H9 (cell line): ENCODE data around the gene GPR84. TPM values are rescaled to one million over a fixed set of nuclear protein-coding genes. Genes with fewer than 3 reads are reported as not detected.

Experiments
- DNase-seq: peaks from one replicate; pipeline ENCODE4 v3.0.0-alpha.2; 2017
- H2AFZ ChIP-seq: one replicate; pipeline ENCODE4 v1.6.1; 2013; ENCODE audit warnings: mild to moderate bottlenecking, low read length, control low read depth, moderate library complexity
- H2AK5ac ChIP-seq: 2 replicates; pipeline ENCODE4 v1.6.1; 2013; ENCODE audit warnings: low read length, control low read depth, mixed read lengths; ENCODE audit not compliant: insufficient read length
- H2BK120ac ChIP-seq: one replicate; pipeline ENCODE4 v1.6.1; 2013; ENCODE audit warnings: low read depth, mild to moderate bottlenecking, low read length, control low read depth, inconsistent platforms; ENCODE audit not compliant: poor library complexity, severe bottlenecking
- H2BK12ac ChIP-seq: 2 replicates; pipeline ENCODE4 v1.6.1; 2013; ENCODE audit warnings: low read length, control low read depth, mixed read lengths, low read depth; ENCODE audit not compliant: insufficient read length
- H2BK15ac ChIP-seq: 2 replicates; pipeline ENCODE4 v1.6.1; 2013; ENCODE audit warnings: low read depth, low read length, control low read depth
- H2BK20ac ChIP-seq: one replicate; pipeline ENCODE4 v1.6.1; 2013; ENCODE audit warnings: low read depth, mild to moderate bottlenecking, low read length, control low read depth, inconsistent platforms; ENCODE audit not compliant: poor library complexity, severe bottlenecking
- H2BK5ac ChIP-seq: 2 replicates; pipeline ENCODE4 v1.6.1; 2013; ENCODE audit warnings: low read length, control low read depth, mixed read lengths; ENCODE audit not compliant: insufficient read length
- H3K14ac ChIP-seq: 2 replicates; pipeline ENCODE4 v1.6.1; 2013; ENCODE audit warnings: low read length, control low read depth; ENCODE audit not compliant: insufficient read depth
- H3K18ac ChIP-seq: 2 replicates; pipeline ENCODE4 v1.6.1; 2013; ENCODE audit warnings: low read depth, mild to moderate bottlenecking, mixed read lengths, low read length, control low read depth; ENCODE audit not compliant: insufficient read length
- H3K23ac ChIP-seq: 2 replicates; pipeline ENCODE4 v1.6.1; 2013; ENCODE audit warnings: low read length, control low read depth, mixed read lengths, low read depth; ENCODE audit not compliant: insufficient read length
- H3K23me2 ChIP-seq: 2 replicates; pipeline ENCODE4 v1.6.1; 2013; ENCODE audit warnings: low read depth, mild to moderate bottlenecking, mixed read lengths, low read length, control low read depth; ENCODE audit not compliant: insufficient read length, poor library complexity, severe bottlenecking
- H3K27ac ChIP-seq: 2 replicates; pipeline ENCODE4 v1.5.1; 2013; ENCODE audit warnings: low read length, control low read depth, mixed read lengths, low read depth; ENCODE audit not compliant: insufficient read length
- H3K27me3 ChIP-seq: 2 replicates; pipeline ENCODE4 v1.6.1; 2013; ENCODE audit warnings: low read length, control low read depth, inconsistent platforms; ENCODE audit not compliant: insufficient read depth
- H3K4ac ChIP-seq: 2 replicates; pipeline ENCODE4 v1.6.1; 2013; ENCODE audit warnings: low read depth, mild to moderate bottlenecking, control low read depth, inconsistent platforms, low read length, moderate library complexity
- H3K4me1 ChIP-seq: 2 replicates; pipeline ENCODE4 v1.6.1; 2013; ENCODE audit warnings: low read length, control low read depth, inconsistent platforms; ENCODE audit not compliant: insufficient read depth
- H3K4me2 ChIP-seq: 2 replicates; pipeline ENCODE4 v1.6.1; 2013; ENCODE audit warnings: low read length, control low read depth, mixed read lengths; ENCODE audit not compliant: insufficient read length, insufficient read depth
- H3K56ac ChIP-seq: 2 replicates; pipeline ENCODE4 v1.6.1; 2013; ENCODE audit warnings: low read depth, mild to moderate bottlenecking, mixed read lengths, low read length, control low read depth; ENCODE audit not compliant: insufficient read length
- H3K79me1 ChIP-seq: 2 replicates; pipeline ENCODE4 v1.6.1; 2013; ENCODE audit warnings: low read depth, mild to moderate bottlenecking, moderate library complexity, low read length, control low read depth, inconsistent platforms; ENCODE audit not compliant: insufficient read depth, poor library complexity, severe bottlenecking
- H3K79me2 ChIP-seq: 2 replicates; pipeline ENCODE4 v1.6.1; 2013; ENCODE audit warnings: low read length, control low read depth, inconsistent platforms; ENCODE audit not compliant: insufficient read depth
- H3K9ac ChIP-seq: 2 replicates; pipeline ENCODE4 v1.6.1; 2013; ENCODE audit warnings: low read length, control low read depth, mixed read lengths; ENCODE audit not compliant: insufficient read length; ENCODE audit errors: extremely low read depth
- H3K9me3 ChIP-seq: one replicate; pipeline ENCODE4 v1.6.1; 2013; ENCODE audit warnings: low read depth, low read length, inconsistent platforms; ENCODE audit not compliant: control insufficient read depth
- H3T11ph ChIP-seq: one replicate; pipeline ENCODE4 v1.6.1; 2013; ENCODE audit warnings: mild to moderate bottlenecking, low read length, control low read depth, inconsistent platforms
- H4K20me1 ChIP-seq: one replicate; pipeline ENCODE4 v1.6.1; 2013; ENCODE audit not compliant: control insufficient read depth, insufficient read length, insufficient read depth
- H4K5ac ChIP-seq: 2 replicates; pipeline ENCODE4 v1.6.1; 2013; ENCODE audit warnings: low read depth, mild to moderate bottlenecking, mixed read lengths, low read length, control low read depth; ENCODE audit not compliant: insufficient read length
- H4K8ac ChIP-seq: replicated peaks from 2 replicates; pipeline ENCODE4 v1.6.1; 2013; ENCODE audit warnings: low read length, control low read depth, mixed read lengths, low read depth; ENCODE audit not compliant: insufficient read length
- H4K91ac ChIP-seq: 2 replicates; pipeline ENCODE4 v1.6.1; 2013; ENCODE audit warnings: low read depth, mild to moderate bottlenecking, moderate library complexity, mixed read lengths, low read length, control low read depth; ENCODE audit not compliant: insufficient read length
- H3K27ac Mint-ChIP-seq, 3 experiments: 2 replicates in 2 of 3; 3 replicates in 1 of 3; pipeline ENCODE4 v1.8.0; 2020 to 2021; ENCODE audit warnings: mixed read lengths in 3 of 3, mild to moderate bottlenecking in 1 of 3, moderate library complexity in 1 of 3
- H3K27me3 Mint-ChIP-seq: 2 replicates; pipeline ENCODE4 v1.8.0; 2021; ENCODE audit warnings: low read depth, mild to moderate bottlenecking, moderate library complexity, mixed read lengths
- H3K36me3 Mint-ChIP-seq, 3 experiments: 2 replicates in 2 of 3; 3 replicates in 1 of 3; pipeline ENCODE4 v1.8.0; 2020 to 2021; ENCODE audit warnings: low read depth in 3 of 3, mixed read lengths in 3 of 3; ENCODE audit not compliant: insufficient read depth in 1 of 3
- H3K4me1 Mint-ChIP-seq, 2 experiments: 2 replicates each; pipeline ENCODE4 v1.8.0; 2020; ENCODE audit warnings: mixed read lengths in 2 of 2
- H3K4me3 Mint-ChIP-seq, 2 experiments: 2 replicates in 1 of 2; 3 replicates in 1 of 2; pipeline ENCODE4 v1.8.0; 2020 to 2021; ENCODE audit warnings: mild to moderate bottlenecking in 2 of 2, mixed read lengths in 2 of 2, moderate library complexity in 1 of 2
- H3K9me3 Mint-ChIP-seq, 2 experiments: 2 replicates in 1 of 2; 3 replicates in 1 of 2; pipeline ENCODE4 v1.8.0; 2020; ENCODE audit warnings: mild to moderate bottlenecking in 2 of 2, mixed read lengths in 2 of 2, moderate library complexity in 1 of 2
- CTCF ChIP-seq: fragments of 200-600 bp; sonication (generic); conservative IDR thresholded peaks from 3 replicates; pipeline ENCODE4 v1.8.0; 2021; ENCODE audit warnings: antibody characterized with exemption, mild to moderate bottlenecking
- WGBS: extraction: QIAGEN DNeasy Blood & Tissue Kit; methylation state at CpG from one replicate; pipeline ENCODE4 v1.1.7; 2013; ENCODE audit warnings: missing lambda C conversion rate, low lambda C conversion rate, mixed read lengths; ENCODE audit not compliant: insufficient read length; ENCODE audit errors: extremely low coverage; 5-methylcytosine and 5-hydroxymethylcytosine counted together
- total RNA-seq: library from RNA; stranded (reverse); gene quantifications from 2 replicates; pipeline ENCODE4 v1.2.1, GENCODE V29; 2021

GPR84 gene
- total RNA-seq, 1 experiment from 2014 or later = not detected

GRCh38 chr12:54385251-54385914 lies 21.1 kb upstream of the GPR84 start:
- no peak overlapping the region for H4K91ac ChIP-seq
- peak overlapping the region; percentile 17 for H3K4me2 ChIP-seq
- H3K9ac ChIP-seq = no peak overlapping the region
- H3K14ac ChIP-seq = no peak overlapping the region
- Mint-ChIP-seq H3K36me3 (peaks cover 2 to 22% (median 8%) of the 10 kb centered on the region in 3 experiments; a peak in 6 of 7 replicates), H3K4me1 (peaks cover 61 to 66% of the 10 kb centered on the region in 2 experiments), H3K27ac (peak overlapping the region in 1 of 3 experiments; percentile 79; a peak in 2 of 7 replicates), H3K27me3 (no peaks in the 10 kb centered on the region), H3K9me3 (no peaks in the 10 kb centered on the region), H3K4me3 (peak overlapping the region; percentile 25 to 60; a peak in 4 of 5 replicates)
- H2BK15ac ChIP-seq = no peak overlapping the region
- H4K20me1 ChIP-seq = no peaks in the 10 kb centered on the region
- no peak overlapping the region for H2AFZ ChIP-seq
- no peak overlapping the region for H3K23ac ChIP-seq
- no peak overlapping the region for H3K4ac ChIP-seq
- H3K27ac ChIP-seq = no peak overlapping the region
- H3K23me2 ChIP-seq = peaks cover 14% of the 10 kb centered on the region
- H3K18ac ChIP-seq = no peak overlapping the region
- peak; percentile 63 for DNase-seq
- no peak overlapping the region for H3T11ph ChIP-seq
- no peaks in the 10 kb centered on the region for H3K27me3 ChIP-seq
- H2BK12ac ChIP-seq = no peak overlapping the region
- no peaks in the 10 kb centered on the region; the same call in 1 of the 2 replicates for H3K79me2 ChIP-seq
- no peak overlapping the region for H4K5ac ChIP-seq
- H2AK5ac ChIP-seq = no peak overlapping the region
- H3K79me1 ChIP-seq = no peaks in the 10 kb centered on the region
- no peak overlapping the region for H3K56ac ChIP-seq
- no peak for TF ChIP-seq CTCF
- no peak overlapping the region for H4K8ac ChIP-seq
- no CpG with 5 or more reads among the region's 10 CpGs for WGBS
- H2BK20ac ChIP-seq = no peak overlapping the region
- peaks cover 31% of the 10 kb centered on the region for H3K4me1 ChIP-seq
- H3K9me3 ChIP-seq = no peaks in the 10 kb centered on the region
- H2BK120ac ChIP-seq = no peak overlapping the region
- H2BK5ac ChIP-seq = no peak overlapping the region
